ENCODE measurements around the gene WDFY4. TPM values are rescaled to one million over a fixed set of nuclear protein-coding genes. Genes with fewer than 3 reads are reported as not detected.

Gene WDFY4
- polyA plus RNA-seq, 1 donor from 2014 or later, result not detected

DNA sequence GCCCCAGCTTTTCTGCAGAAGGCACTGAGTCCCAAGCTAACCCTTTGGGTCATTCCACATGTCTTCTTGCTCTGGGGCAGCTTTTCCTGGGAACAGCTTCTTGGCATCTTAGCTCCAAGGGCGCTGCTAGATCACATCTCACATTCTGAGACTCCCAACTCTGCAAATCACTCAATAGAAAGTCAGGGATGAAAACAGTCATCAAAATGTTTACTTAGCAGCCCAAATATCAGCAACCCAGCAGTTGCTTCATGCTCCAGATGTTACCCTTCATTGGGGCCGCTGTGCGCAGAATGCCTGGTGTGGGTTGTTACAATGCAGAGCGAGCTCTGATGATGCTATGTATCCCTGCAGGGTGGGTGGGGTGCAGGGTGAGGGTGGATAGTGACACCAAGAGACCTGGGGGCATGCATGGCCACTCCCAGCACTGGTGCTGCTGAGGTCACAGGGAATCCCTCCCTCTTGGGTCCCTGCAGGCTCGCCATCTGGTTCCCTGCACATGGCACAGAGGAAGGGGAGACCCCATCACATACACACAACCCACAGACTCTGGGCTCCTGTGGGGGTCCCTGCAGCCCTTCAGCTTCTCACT is 19.0 kb downstream of the WDFY4 start:
- Histone ChIP-seq H3K4me3 (ENCODE audit: low read length) (no peak overlapping the region), H3K36me3 (ENCODE audit: insufficient read depth, low read length) (no peaks in the 10 kb centered on the region), H4K20me1 (ENCODE audit: insufficient read depth) (no peaks in the 10 kb centered on the region), H3K9me3 (ENCODE audit: low read length) (no peaks in the 10 kb centered on the region), H2AFZ (ENCODE audit: low read depth, low read length) (no peak overlapping the region), H3K27ac (ENCODE audit: low read length) (no peak overlapping the region), H3K4me2 (ENCODE audit: low read length) (no peak overlapping the region), H3K27me3 (ENCODE audit: insufficient read depth, low read depth, low read length) (no peaks in the 10 kb centered on the region), H3K9ac (ENCODE audit: low read length) (no peak overlapping the region), H3F3A (ENCODE audit: insufficient read depth, low read length, poor library complexity, severe bottlenecking) (no peaks in the 10 kb centered on the region), H3K9me2 (ENCODE audit: insufficient read depth, low read length) (no peaks in the 10 kb centered on the region), H3K79me2 (replicated peaks; ENCODE audit: insufficient read depth, low read length) (no peaks in the 10 kb centered on the region)
- TF ChIP-seq POLR2AphosphoS5 (IDR thresholded peaks at IDR 0.05) (no peak), EP300 (conservative IDR thresholded peaks at IDR 0.05; ENCODE audit: poor library complexity, severe bottlenecking) (no peak), SMC3 (conservative IDR thresholded peaks at IDR 0.05; ENCODE audit: poor library complexity) (no peak), TAF1 (IDR thresholded peaks at IDR 0.05; ENCODE audit: low read depth) (no peak), RAD21 (conservative IDR thresholded peaks at IDR 0.05) (no peak)
- TF ChIP-seq, protein P1, sequence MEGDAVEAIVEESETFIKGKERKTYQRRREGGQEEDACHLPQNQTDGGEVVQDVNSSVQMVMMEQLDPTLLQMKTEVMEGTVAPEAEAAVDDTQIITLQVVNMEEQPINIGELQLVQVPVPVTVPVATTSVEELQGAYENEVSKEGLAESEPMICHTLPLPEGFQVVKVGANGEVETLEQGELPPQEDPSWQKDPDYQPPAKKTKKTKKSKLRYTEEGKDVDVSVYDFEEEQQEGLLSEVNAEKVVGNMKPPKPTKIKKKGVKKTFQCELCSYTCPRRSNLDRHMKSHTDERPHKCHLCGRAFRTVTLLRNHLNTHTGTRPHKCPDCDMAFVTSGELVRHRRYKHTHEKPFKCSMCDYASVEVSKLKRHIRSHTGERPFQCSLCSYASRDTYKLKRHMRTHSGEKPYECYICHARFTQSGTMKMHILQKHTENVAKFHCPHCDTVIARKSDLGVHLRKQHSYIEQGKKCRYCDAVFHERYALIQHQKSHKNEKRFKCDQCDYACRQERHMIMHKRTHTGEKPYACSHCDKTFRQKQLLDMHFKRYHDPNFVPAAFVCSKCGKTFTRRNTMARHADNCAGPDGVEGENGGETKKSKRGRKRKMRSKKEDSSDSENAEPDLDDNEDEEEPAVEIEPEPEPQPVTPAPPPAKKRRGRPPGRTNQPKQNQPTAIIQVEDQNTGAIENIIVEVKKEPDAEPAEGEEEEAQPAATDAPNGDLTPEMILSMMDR (IDR thresholded peaks at IDR 0.05; ENCODE audit: poor library complexity, severe bottlenecking), result no peak

DNA sequence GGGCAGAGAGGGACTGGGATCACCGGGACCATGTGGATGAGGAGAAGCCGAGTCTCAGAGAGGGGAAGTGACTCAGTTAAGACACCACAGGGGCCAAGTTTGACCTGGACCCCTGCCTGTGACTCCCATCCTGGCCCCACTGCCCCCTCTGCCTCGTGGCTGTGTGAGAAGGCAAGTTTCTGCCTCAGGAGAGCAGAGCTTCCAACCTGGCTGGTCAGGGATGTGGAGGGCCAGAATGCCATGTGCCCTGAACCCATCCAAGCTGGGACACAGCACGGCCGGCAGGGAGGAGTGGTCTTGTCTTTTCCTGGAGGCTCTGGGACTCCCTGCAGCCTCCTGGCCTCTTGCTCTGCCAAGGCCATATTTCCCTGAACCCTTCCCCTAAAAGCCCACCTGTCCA is 19.5 kb downstream of the WDFY4 start:
- H3K9me2 ChIP-seq (ENCODE audit: insufficient read depth, low read length), result no peaks in the 10 kb centered on the region
- no peaks in the 10 kb centered on the region for H3K36me3 ChIP-seq (ENCODE audit: insufficient read depth, low read length)
- no peak overlapping the region for H3K4me2 ChIP-seq (ENCODE audit: low read length)
- H3K79me2 ChIP-seq (replicated peaks; ENCODE audit: insufficient read depth, low read length), result no peaks in the 10 kb centered on the region
- H3K9me3 ChIP-seq (ENCODE audit: low read length), result no peaks in the 10 kb centered on the region
- no peak overlapping the region for H3K9ac ChIP-seq (ENCODE audit: low read length)
- no peak overlapping the region for H3K4me3 ChIP-seq (ENCODE audit: low read length)
- TF ChIP-seq RAD21 (conservative IDR thresholded peaks at IDR 0.05) (no peak), POLR2AphosphoS5 (IDR thresholded peaks at IDR 0.05) (no peak), MXI1 (conservative IDR thresholded peaks at IDR 0.05; ENCODE audit: poor library complexity, severe bottlenecking) (no peak), SMC3 (conservative IDR thresholded peaks at IDR 0.05; ENCODE audit: poor library complexity) (no peak), EZH2 (IDR thresholded peaks at IDR 0.05; ENCODE audit: borderline replicate concordance, insufficient read depth, low read length, poor library complexity, severe bottlenecking) (no peak), EP300 (conservative IDR thresholded peaks at IDR 0.05; ENCODE audit: poor library complexity, severe bottlenecking) (no peak), TAF1 (IDR thresholded peaks at IDR 0.05; ENCODE audit: low read depth) (no peak)
- TF ChIP-seq, protein P2, sequence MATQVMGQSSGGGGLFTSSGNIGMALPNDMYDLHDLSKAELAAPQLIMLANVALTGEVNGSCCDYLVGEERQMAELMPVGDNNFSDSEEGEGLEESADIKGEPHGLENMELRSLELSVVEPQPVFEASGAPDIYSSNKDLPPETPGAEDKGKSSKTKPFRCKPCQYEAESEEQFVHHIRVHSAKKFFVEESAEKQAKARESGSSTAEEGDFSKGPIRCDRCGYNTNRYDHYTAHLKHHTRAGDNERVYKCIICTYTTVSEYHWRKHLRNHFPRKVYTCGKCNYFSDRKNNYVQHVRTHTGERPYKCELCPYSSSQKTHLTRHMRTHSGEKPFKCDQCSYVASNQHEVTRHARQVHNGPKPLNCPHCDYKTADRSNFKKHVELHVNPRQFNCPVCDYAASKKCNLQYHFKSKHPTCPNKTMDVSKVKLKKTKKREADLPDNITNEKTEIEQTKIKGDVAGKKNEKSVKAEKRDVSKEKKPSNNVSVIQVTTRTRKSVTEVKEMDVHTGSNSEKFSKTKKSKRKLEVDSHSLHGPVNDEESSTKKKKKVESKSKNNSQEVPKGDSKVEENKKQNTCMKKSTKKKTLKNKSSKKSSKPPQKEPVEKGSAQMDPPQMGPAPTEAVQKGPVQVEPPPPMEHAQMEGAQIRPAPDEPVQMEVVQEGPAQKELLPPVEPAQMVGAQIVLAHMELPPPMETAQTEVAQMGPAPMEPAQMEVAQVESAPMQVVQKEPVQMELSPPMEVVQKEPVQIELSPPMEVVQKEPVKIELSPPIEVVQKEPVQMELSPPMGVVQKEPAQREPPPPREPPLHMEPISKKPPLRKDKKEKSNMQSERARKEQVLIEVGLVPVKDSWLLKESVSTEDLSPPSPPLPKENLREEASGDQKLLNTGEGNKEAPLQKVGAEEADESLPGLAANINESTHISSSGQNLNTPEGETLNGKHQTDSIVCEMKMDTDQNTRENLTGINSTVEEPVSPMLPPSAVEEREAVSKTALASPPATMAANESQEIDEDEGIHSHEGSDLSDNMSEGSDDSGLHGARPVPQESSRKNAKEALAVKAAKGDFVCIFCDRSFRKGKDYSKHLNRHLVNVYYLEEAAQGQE (IDR thresholded peaks at IDR 0.05; ENCODE audit: borderline replicate concordance), result no peak
- TF ChIP-seq, protein P1 (IDR thresholded peaks at IDR 0.05; ENCODE audit: poor library complexity, severe bottlenecking), result no peak
- no peak overlapping the region for H3K27ac ChIP-seq (ENCODE audit: low read length)
- no peaks in the 10 kb centered on the region for H4K20me1 ChIP-seq (ENCODE audit: insufficient read depth)
- H2AFZ ChIP-seq (ENCODE audit: low read depth, low read length), result no peak overlapping the region
- H3K27me3 ChIP-seq (ENCODE audit: insufficient read depth, low read depth, low read length), result no peaks in the 10 kb centered on the region
- no peaks in the 10 kb centered on the region for H3F3A ChIP-seq (ENCODE audit: insufficient read depth, low read length, poor library complexity, severe bottlenecking)
